Activated B cell treated with CpG ODN at 0.5 μM for 24 hours (primary cell): ENCODE measurements around the gene NTS. TPM values are rescaled to one million over a fixed set of nuclear protein-coding genes. Genes with fewer than 3 reads are reported as not detected.

Source experiments
- ATAC-seq: fragments of 200-7000 bp; cut with Tn5 transposase; one replicate; pipeline ENCODE4 v1.10.0; 2021; ENCODE audit warnings: low read depth, mild to moderate bottlenecking, moderate library complexity
- CTCF ChIA-PET: fragments of 350-600 bp; sonication (Branson Sonifier 250); formaldehyde crosslinking; loops from one replicate; lab custom pipeline; 2021; ENCODE audit warnings: antibody characterized with exemption; lab: Charles Lee
- POLR2A ChIA-PET: fragments of 350-600 bp; sonication (Branson Sonifier 250); formaldehyde crosslinking; loops from one replicate; lab custom pipeline; 2021; ENCODE audit warnings: antibody characterized with exemption; lab: Charles Lee
- DNase-seq: peaks from one replicate; pipeline ENCODE4 v3.0.0; 2022
- H3K27ac Mint-ChIP-seq: one replicate; pipeline ENCODE4 v1.8.0; 2020; ENCODE audit warnings: mixed read lengths
- H3K27me3 Mint-ChIP-seq: one replicate; pipeline ENCODE4 v1.8.0; 2021; ENCODE audit warnings: mixed read lengths
- H3K36me3 Mint-ChIP-seq: one replicate; pipeline ENCODE4 v1.8.0; 2021; ENCODE audit warnings: low read depth, mixed read lengths
- H3K4me1 Mint-ChIP-seq: one replicate; pipeline ENCODE4 v1.8.0; 2021; ENCODE audit warnings: mixed read lengths
- H3K4me3 Mint-ChIP-seq: one replicate; pipeline ENCODE4 v1.8.0; 2020; ENCODE audit warnings: mild to moderate bottlenecking, mixed read lengths
- H3K9me3 Mint-ChIP-seq: one replicate; pipeline ENCODE4 v1.8.0; 2020; ENCODE audit warnings: mixed read lengths
- CTCF ChIP-seq: fragments of 200-600 bp; IDR thresholded peaks from one replicate; pipeline ENCODE4 v1.8.0; 2022; ENCODE audit warnings: antibody characterized with exemption, mild to moderate bottlenecking
- intact Hi-C: fragments of 100-400 bp; cut with micrococcal nuclease; formaldehyde crosslinking; loops from one replicate; pipeline ENCODE4 v1.15.1; 2024
- total RNA-seq: library from RNA; stranded (reverse); gene quantifications from 2 replicates; pipeline ENCODE4 v1.2.3, GENCODE V29; 2022

NTS gene
- total RNA-seq, 1 donor from 2014 or later = not detected

DNA sequence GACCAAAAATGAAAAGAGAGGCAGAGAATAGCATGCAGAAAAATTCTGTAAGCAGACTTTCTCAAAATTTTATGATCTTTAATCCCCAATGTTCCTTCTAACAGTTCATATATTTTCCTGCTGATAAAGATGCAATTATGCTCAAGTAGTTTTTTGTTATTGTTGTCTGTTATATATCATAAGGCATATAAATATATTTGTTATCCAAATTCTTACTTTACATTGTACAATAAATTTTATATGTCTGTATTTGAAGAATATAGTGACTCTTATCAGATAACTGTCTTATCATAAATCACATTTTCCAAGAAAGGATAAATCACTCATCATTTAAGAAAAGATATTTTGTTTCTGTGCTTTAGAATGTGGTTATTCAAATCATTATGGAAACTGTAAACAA is 40.5 kb upstream of the NTS start:
- Mint-ChIP-seq H3K36me3 (no peaks in the 10 kb centered on the region), H3K27ac (no peak overlapping the region), H3K9me3 (no peaks in the 10 kb centered on the region), H3K27me3 (no peaks in the 10 kb centered on the region), H3K4me1 (no peaks in the 10 kb centered on the region), H3K4me3 (no peak overlapping the region)
- no peak for TF ChIP-seq CTCF
- intact Hi-C loops = no loop called here
- ChIA-PET CTCF (no interaction called here), POLR2A (no interaction called here)
- no peak for ATAC-seq
- no peak for DNase-seq

DNA sequence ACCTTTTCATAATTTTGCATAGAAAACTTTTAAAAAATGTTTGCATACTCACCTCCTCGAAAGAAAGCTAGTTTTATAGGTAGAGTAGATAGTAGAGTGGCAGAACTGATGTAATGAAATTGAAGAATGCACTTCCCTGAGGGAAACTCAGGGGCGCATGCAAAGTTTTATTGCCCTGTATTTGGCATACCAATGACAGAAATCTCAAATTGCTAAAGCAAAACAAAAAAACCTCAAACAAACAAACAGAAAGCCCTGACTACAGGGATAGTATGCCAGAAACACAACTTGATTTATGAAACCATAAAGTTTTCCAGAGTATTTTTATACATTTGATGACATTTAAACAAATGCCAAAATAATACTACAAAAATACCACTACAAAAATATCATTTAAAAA is 39.7 kb upstream of the NTS start:
- POLR2A ChIA-PET = no interaction called here
- Mint-ChIP-seq H3K36me3 (no peaks in the 10 kb centered on the region), H3K4me1 (no peaks in the 10 kb centered on the region), H3K4me3 (no peak overlapping the region), H3K9me3 (no peaks in the 10 kb centered on the region), H3K27me3 (no peaks in the 10 kb centered on the region), H3K27ac (no peak overlapping the region)
- TF ChIP-seq CTCF = no peak
- CTCF ChIA-PET = no interaction called here
- intact Hi-C loops = no loop called here
- DNase-seq (no peak), ATAC-seq (no peak)

GRCh38 chr12:85835426-85836196 is 38.5 kb upstream of the NTS start:
- H3K27me3 Mint-ChIP-seq = no peaks in the 10 kb centered on the region
- CTCF ChIA-PET = interaction anchor here (1.0 kb wide), 1 partner anchor 18 kb away, joined by 6 read pairs; no protein-coding TSS in a partner anchor
- intact Hi-C loops = no loop called here
- no peak for ATAC-seq
- TF ChIP-seq CTCF = no peak
- H3K36me3 Mint-ChIP-seq = no peaks in the 10 kb centered on the region
- POLR2A ChIA-PET = no interaction called here
- no peak for DNase-seq
- no peaks in the 10 kb centered on the region for H3K4me1 Mint-ChIP-seq
- no peak overlapping the region for H3K27ac Mint-ChIP-seq
- no peak overlapping the region for H3K4me3 Mint-ChIP-seq
- H3K9me3 Mint-ChIP-seq = no peaks in the 10 kb centered on the region

DNA sequence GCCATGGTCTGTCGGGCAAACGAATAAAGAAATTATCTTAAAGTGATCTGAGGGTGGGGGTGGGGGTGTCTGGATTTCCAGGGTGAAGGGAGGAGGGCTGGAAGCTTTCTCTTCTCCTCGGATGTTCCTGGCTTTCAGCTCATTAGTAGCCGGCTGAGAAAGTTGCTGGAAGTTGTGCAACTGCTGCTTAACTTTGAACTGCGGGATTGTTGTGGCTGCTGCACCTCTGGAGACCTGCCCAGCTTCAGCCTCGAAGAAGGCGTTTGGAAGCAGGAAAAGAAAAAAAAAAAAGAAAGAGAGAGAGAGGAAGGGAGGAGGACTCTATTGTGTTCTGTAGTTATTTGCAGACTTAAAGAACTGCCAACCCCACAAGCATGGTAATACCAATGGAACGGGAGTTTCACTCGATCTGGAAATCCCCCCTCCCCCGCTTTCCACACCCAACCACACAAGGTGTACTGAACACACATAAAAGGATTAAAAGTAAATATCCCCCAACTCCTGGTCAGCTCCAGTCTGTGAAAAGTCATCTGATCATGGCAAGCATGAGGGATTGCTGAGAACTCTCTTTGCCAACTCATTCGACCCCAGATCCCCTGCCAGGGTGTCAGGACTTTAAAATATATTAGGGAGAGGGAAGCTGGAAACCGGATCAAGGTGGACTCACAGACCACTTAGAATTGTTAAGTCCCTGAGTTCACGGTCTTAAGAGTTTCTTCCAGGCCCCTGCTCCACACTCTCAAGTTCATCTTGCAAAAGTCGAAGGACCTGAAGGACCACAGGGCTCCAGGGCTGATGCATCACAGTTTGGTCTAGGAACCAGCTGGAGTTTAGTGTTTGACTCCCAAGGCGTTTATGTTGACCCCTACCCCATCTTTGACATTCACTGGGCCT is 37.7 kb upstream of the NTS start, which contains the start of gene RASSF9:
RASSF9 (minus strand) TSS at position 213 of the 894 bp plus-strand sequence; CDS start at position 5, 208 bp downstream.
- POLR2A ChIA-PET = no interaction called here

More for the DNA sequence above, 37.7 kb upstream of the NTS start, which contains the start of gene RASSF9:
- no peaks in the 10 kb centered on the region for H3K9me3 Mint-ChIP-seq
- H3K4me3 Mint-ChIP-seq = no peak within 1 kb of the TSS
- DNase-seq = no peak
- TF ChIP-seq CTCF = no peak
- intact Hi-C loops = no loop called here
- no peak for ATAC-seq
- H3K27ac Mint-ChIP-seq = no peak within 1 kb of the TSS
- no peaks in the 10 kb centered on the region for H3K36me3 Mint-ChIP-seq
- H3K4me1 Mint-ChIP-seq = no peaks in the 10 kb centered on the region
- CTCF ChIA-PET = interaction anchor here (1.0 kb wide), 1 partner anchor 17 kb away, joined by 6 read pairs; no protein-coding TSS in a partner anchor
- no peaks in the 10 kb centered on the region for H3K27me3 Mint-ChIP-seq
